Bladder microvascular endothelial cell (primary cell): ENCODE data around the gene TOR1B. TPM values are rescaled to one million over a fixed set of nuclear protein-coding genes. Genes with fewer than 3 reads are reported as not detected.

Experiments used
- total RNA-seq: library from RNA; depleted of rRNA; stranded (reverse); fragments of >200 nt; gene quantifications from 2 replicates; pipeline ENCODE4 v1.2.3, GENCODE V29; 2014

The TOR1B gene
- 18.6 and 31.9 TPM in 2 replicates for total RNA-seq

GRCh38 chr9:129802833-129803675, at the start of gene TOR1B:
Gene TOR1B, plus strand, starts transcription at chr9:129803184. Its CDS starts 29 bp downstream, at chr9:129803213.

GRCh38 chr9:129823935-129824601, 21.1 kb downstream of the TOR1B start, which contains the start of gene TOR1A:
Gene TOR1A, minus strand, starts transcription at chr9:129824136. Its CDS starts 51 bp downstream, at chr9:129824085.

GRCh38 chr9:129835128-129835859, 32.3 kb downstream of the TOR1B start, which contains the start of the genes C9orf78 and USP20:
Gene C9orf78, minus strand, starts transcription at chr9:129835275. Its CDS starts 54 bp downstream, at chr9:129835221.
Gene USP20, plus strand, starts transcription at chr9:129835458. Its CDS starts 17,098 bp downstream, at chr9:129852556.

Other genes starting within 250 kb of the TOR1B start
- under 0.01 TPM in 1 of 2 replicates, not detected in the other for gene C9orf50, start 182.1 kb upstream of the TOR1B start, total RNA-seq
- gene NTMT1, start 177.0 kb upstream of the TOR1B start, total RNA-seq = 23.5 and 27.2 TPM in 2 replicates
- gene ASB6, start 161.0 kb upstream of the TOR1B start, total RNA-seq = 12.5 and 14.7 TPM in 2 replicates
- 0.16 TPM in 1 of 2 replicates, not detected in the other for gene PRRX2, start 137.5 kb upstream of the TOR1B start, total RNA-seq
- gene PTGES, start 50.1 kb upstream of the TOR1B start, total RNA-seq = 0.32 and 0.94 TPM in 2 replicates
- gene TOR1A, start 21.0 kb downstream of the TOR1B start, total RNA-seq = 23.2 and 34.4 TPM in 2 replicates
- gene C9orf78, start 32.1 kb downstream of the TOR1B start, total RNA-seq = 29.3 and 41.1 TPM in 2 replicates
- gene USP20, start 32.3 kb downstream of the TOR1B start, total RNA-seq = 5.5 and 10.1 TPM in 2 replicates
- gene FNBP1, start 240.0 kb downstream of the TOR1B start, total RNA-seq = 23.0 and 96.7 TPM in 2 replicates